PC-3 (cell line): ENCODE results near the gene MKRN2.

Experiments
- CTCF ChIP-seq: fragments of 300-600 bp; sonication (generic); conservative IDR thresholded peaks from 2 replicates; pipeline ENCODE4 v1.5.1; 2017; ENCODE audit warnings: antibody characterized with exemption, low read depth, mild to moderate bottlenecking, low read length
- EZH2 ChIP-seq: fragments of 300-600 bp; sonication (generic); IDR thresholded peaks from one replicate; pipeline ENCODE4 v1.6.1; 2017; ENCODE audit warnings: antibody characterized with exemption, mild to moderate bottlenecking, low read length; ENCODE audit not compliant: unreplicated experiment
- EZH2phosphoT487 ChIP-seq: fragments of 300-600 bp; sonication (generic); IDR thresholded peaks from 2 replicates; pipeline ENCODE4 v1.6.1; 2018; ENCODE audit warnings: mild to moderate bottlenecking, antibody characterized with exemption, low read length, borderline replicate concordance

DNA sequence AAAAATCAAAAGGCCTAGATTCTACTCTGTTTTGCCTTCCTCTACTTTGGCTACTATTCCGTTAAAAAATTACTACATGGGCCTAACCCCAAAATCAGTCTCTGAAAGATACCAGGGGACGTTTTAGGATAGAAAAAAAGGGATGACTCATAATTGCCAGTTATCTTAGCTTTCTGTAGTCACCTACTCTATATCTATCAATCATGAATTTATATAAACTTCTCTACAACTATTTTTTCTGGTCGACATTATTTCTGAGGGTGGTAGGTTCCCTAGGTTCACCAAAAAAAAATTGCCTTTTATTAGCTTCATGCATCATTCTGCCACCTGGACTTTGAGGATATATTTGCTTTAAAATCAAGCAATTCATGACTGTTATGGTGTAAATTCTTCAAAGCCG, 70.5 kb downstream of the MKRN2 start:
- TF ChIP-seq CTCF (no peak), EZH2phosphoT487 (no peak), EZH2 (no peak)
